Astrocyte of the cerebellum (primary cell): ENCODE measurements around the gene SLC17A1.

Source experiments
- DNase-seq: peaks from one replicate; pipeline ENCODE4 v3.0.0-alpha.2; 2011; ENCODE audit warnings: low read depth
- H3K4me3 ChIP-seq: 2 replicates; pipeline ENCODE4 v1.5.1; 2011; ENCODE audit warnings: mild to moderate bottlenecking, low read depth, low read length, moderate library complexity
- CTCF ChIP-seq: IDR thresholded peaks from 2 replicates; pipeline ENCODE4 v1.5.1; 2012; ENCODE audit warnings: low read length, low read depth, moderate library complexity, mild to moderate bottlenecking; ENCODE audit errors: missing control alignments
- in situ Hi-C: cut with HindIII; loops from 2 replicates; pipeline ENCODE4 v1.10.0; 2017; ENCODE audit warnings: low sequenced_read_pairs

SLC17A1 gene

GRCh38 chr6:25748049-25748448 is 83.8 kb downstream of the SLC17A1 start:
- no peak for TF ChIP-seq CTCF
- no peak for DNase-seq
- H3K4me3 ChIP-seq = no peak overlapping the region
- in situ Hi-C loops = no loop called here

GRCh38 chr6:25747477-25747876 is 84.4 kb downstream of the SLC17A1 start:
- in situ Hi-C loops = no loop called here
- DNase-seq = no peak
- H3K4me3 ChIP-seq = no peak overlapping the region
- TF ChIP-seq CTCF = no peak

- in situ Hi-C loops = no loop called here
- H3K4me3 ChIP-seq = no peak overlapping the region
- TF ChIP-seq CTCF = no peak
- DNase-seq = no peak
These were observed 84.9 kb downstream of the SLC17A1 start for GRCh38 chr6:25746968-25747367.

GRCh38 chr6:25745836-25746235 is 86.0 kb downstream of the SLC17A1 start:
- H3K4me3 ChIP-seq = no peak overlapping the region
- in situ Hi-C loops = no loop called here
- no peak for TF ChIP-seq CTCF
- no peak for DNase-seq

- H3K4me3 ChIP-seq = no peak overlapping the region
- TF ChIP-seq CTCF = no peak
These were observed 88.0 kb downstream of the SLC17A1 start for GRCh38 chr6:25743868-25744267.

GRCh38 chr6:25735261-25735660 is 96.6 kb downstream of the SLC17A1 start:
- H3K4me3 ChIP-seq = no peak overlapping the region
- in situ Hi-C loops = no loop called here
- TF ChIP-seq CTCF = no peak
- DNase-seq = no peak

More at GRCh38 chr6:25743868-25744267, 88.0 kb downstream of the SLC17A1 start:
- no peak for DNase-seq
- in situ Hi-C loops = no loop called here
